Keratinocyte (primary cell): ENCODE measurements around the gene FAP. TPM values are rescaled to one million over a fixed set of nuclear protein-coding genes. Genes with fewer than 3 reads are reported as not detected.

Experiments
- DNase-seq: peaks from one replicate; pipeline ENCODE4 v3.0.0-alpha.2; 2011; ENCODE audit warnings: low read depth, missing footprints, low spot score
- FAIRE-seq: peaks from 2 replicates; lab custom pipeline; 2011; peaks lifted over from hg19 to GRCh38; lab: Jason Lieb, UNC
- H2AFZ ChIP-seq: 2 replicates; pipeline ENCODE4 v1.6.0; 2012; ENCODE audit warnings: low read length, control low read depth, inconsistent platforms; ENCODE audit not compliant: control insufficient read depth
- H3K27ac ChIP-seq: 2 replicates; pipeline ENCODE4 v1.5.1; 2011; ENCODE audit warnings: low read length; ENCODE audit not compliant: control insufficient read depth, insufficient read depth
- H3K27me3 ChIP-seq: 3 replicates; pipeline ENCODE4 v1.6.0; 2011; ENCODE audit warnings: low read length; ENCODE audit not compliant: control insufficient read depth, insufficient read depth; ENCODE audit errors: extremely low read depth
- H3K36me3 ChIP-seq, 2 experiments: 2 replicates in 1 of 2; 3 replicates in 1 of 2; pipeline ENCODE4 v1.5.1; 2011; ENCODE audit warnings: low read length in 2 of 2, mild to moderate bottlenecking in 1 of 2; ENCODE audit not compliant: control insufficient read depth in 2 of 2, insufficient read depth in 2 of 2; ENCODE audit errors: extremely low read depth in 1 of 2
- H3K4me1 ChIP-seq: 3 replicates; pipeline ENCODE4 v1.5.1; 2011; ENCODE audit warnings: low read length; ENCODE audit not compliant: control insufficient read depth, insufficient read depth; ENCODE audit errors: extremely low read depth
- H3K4me2 ChIP-seq: 3 replicates; pipeline ENCODE4 v1.6.0; 2011; ENCODE audit warnings: low read depth, low read length; ENCODE audit not compliant: control insufficient read depth, insufficient read depth; ENCODE audit errors: extremely low read depth
- H3K4me3 ChIP-seq, 3 experiments: fragments of 200-600 bp in 1 of 3; sonication (generic) in 1 of 3; 2 replicates in 2 of 3; 3 replicates in 1 of 3; pipeline ENCODE4 v1.5.1; 2011 to 2016; ENCODE audit warnings: low read length in 3 of 3, mild to moderate bottlenecking in 3 of 3, control low read depth in 2 of 3, inconsistent platforms in 1 of 3, low read depth in 1 of 3, mixed read lengths in 1 of 3, mixed run types in 1 of 3, moderate library complexity in 1 of 3; ENCODE audit not compliant: control insufficient read depth in 2 of 3, insufficient read depth in 2 of 3; ENCODE audit errors: extremely low read depth in 1 of 3
- H3K79me2 ChIP-seq: 2 replicates; pipeline ENCODE4 v1.6.0; 2012; ENCODE audit warnings: low read length; ENCODE audit not compliant: control insufficient read depth, insufficient read depth
- H3K9ac ChIP-seq: 3 replicates; pipeline ENCODE4 v1.6.0; 2011; ENCODE audit warnings: low read length; ENCODE audit not compliant: control insufficient read depth, insufficient read depth; ENCODE audit errors: extremely low read depth
- H3K9me1 ChIP-seq: 3 replicates; pipeline ENCODE4 v1.6.0; 2011; ENCODE audit warnings: low read length; ENCODE audit not compliant: control insufficient read depth, insufficient read depth; ENCODE audit errors: extremely low read depth
- H3K9me3 ChIP-seq: 2 replicates; pipeline ENCODE4 v1.5.1; 2012; ENCODE audit warnings: low read depth, low read length; ENCODE audit not compliant: control insufficient read depth
- H4K20me1 ChIP-seq: 3 replicates; pipeline ENCODE4 v1.6.0; 2011; ENCODE audit warnings: low read length; ENCODE audit not compliant: control insufficient read depth, insufficient read depth; ENCODE audit errors: extremely low read depth
- CTCF ChIP-seq, 3 experiments: IDR thresholded peaks in 1 of 3; conservative IDR thresholded peaks in 1 of 3; optimal IDR thresholded peaks in 1 of 3; 2 replicates in 2 of 3; 3 replicates in 1 of 3; pipeline versions ENCODE3 to v1.5.1; 2011; ENCODE audit warnings: low read length in 3 of 3, mild to moderate bottlenecking in 3 of 3, moderate library complexity in 2 of 3, control low read depth in 1 of 3, inconsistent platforms in 1 of 3; ENCODE audit not compliant: insufficient read depth in 2 of 3; ENCODE audit errors: extremely low read depth in 1 of 3
- EZH2 ChIP-seq: IDR thresholded peaks from one replicate; pipeline ENCODE4 v1.6.1; 2012; ENCODE audit warnings: inconsistent platforms, mild to moderate bottlenecking, low read length, moderate library complexity
- dilution Hi-C: fragments of 300-500 bp; cut with MboI; formaldehyde crosslinking; loops from one replicate; pipeline ENCODE4 v1.7.0; 2020; ENCODE audit warnings: low sequenced_read_pairs; ENCODE audit not compliant: extremely low pct_ligation_motif_present
- polyA plus RNA-seq, 5 experiments: library from polyadenylated mRNA; depleted of rRNA in 3 of 5; stranded (reverse) in 3 of 5; stranded (forward) in 1 of 5; unstranded in 1 of 5; fragments of >200 nt; gene quantifications; 1 replicate in 1 of 5; 2 replicates in 3 of 5; 3 replicates in 1 of 5; pipeline versions ENCODE4 v1.2.1 to v1.2.3, GENCODE V29; 2011 to 2012; ENCODE audit warnings: missing spikeins in 2 of 5, low read depth in 1 of 5, low replicate concordance in 1 of 5

The FAP gene
- polyA plus RNA-seq, 1 donor (not counting 4 experiments of a cell fraction or from before 2014, with no cell fraction given), result 8.5 TPM

- dilution Hi-C loops, result no loop called here
- Histone ChIP-seq H3K9ac (no peak overlapping the region), H2AFZ (no peak overlapping the region), H3K27ac (no peak overlapping the region), H3K4me3 (no peak overlapping the region), H3K27me3 (peaks cover 12% of the 10 kb centered on the region), H4K20me1 (no peaks in the 10 kb centered on the region), H3K79me2 (no peaks in the 10 kb centered on the region), H3K36me3 (no peaks in the 10 kb centered on the region), H3K9me3 (no peaks in the 10 kb centered on the region), H3K4me2 (no peak overlapping the region), H3K9me1 (no peaks in the 10 kb centered on the region), H3K4me1 (no peaks in the 10 kb centered on the region)
- DNase-seq (no peak), FAIRE-seq (no peak)
- TF ChIP-seq EZH2 (no peak), CTCF (optimal IDR thresholded peaks at IDR 0.05 in 1 of 3, IDR thresholded peaks at IDR 0.05 in 1 of 3, conservative IDR thresholded peaks at IDR 0.05 in 1 of 3; ENCODE audit: extremely low read depth in 1 of 3, insufficient read depth in 2 of 3, low read length in 3 of 3) (no peak)
Observed at GRCh38 chr2:162149940-162150339, 93.3 kb downstream of the FAP start.

- no peak for DNase-seq
- FAIRE-seq, result no peak
- Histone ChIP-seq H3K36me3 (no peaks in the 10 kb centered on the region), H3K27ac (no peak overlapping the region), H3K27me3 (peaks cover 12% of the 10 kb centered on the region), H3K9me3 (no peaks in the 10 kb centered on the region), H3K9me1 (no peaks in the 10 kb centered on the region), H3K79me2 (no peaks in the 10 kb centered on the region), H3K4me3 (no peak overlapping the region), H3K4me2 (no peak overlapping the region), H4K20me1 (no peaks in the 10 kb centered on the region), H2AFZ (no peak overlapping the region), H3K4me1 (no peaks in the 10 kb centered on the region), H3K9ac (no peak overlapping the region)
- dilution Hi-C loops, result no loop called here
- TF ChIP-seq CTCF (optimal IDR thresholded peaks at IDR 0.05 in 1 of 3, IDR thresholded peaks at IDR 0.05 in 1 of 3, conservative IDR thresholded peaks at IDR 0.05 in 1 of 3; ENCODE audit: extremely low read depth in 1 of 3, insufficient read depth in 2 of 3, low read length in 3 of 3), result no peak
- TF ChIP-seq EZH2, result no peak
Observed at GRCh38 chr2:162149466-162149865, 93.8 kb downstream of the FAP start.
